ENCODE results near the gene CENPC.

- TF ChIP-seq POLR2A (IDR thresholded peaks at IDR 0.05), result no peak
- no peak for TF ChIP-seq CTCF (IDR thresholded peaks at IDR 0.05)
Observed at GRCh38 chr4:67546004-67546356, 677 bp upstream of the CENPC start.

All from tibial nerve (tissue), 3 donors.